Measurements from ENCODE around the gene DFFB. TPM values are rescaled to one million over a fixed set of nuclear protein-coding genes. Genes with fewer than 3 reads are reported as not detected.

Gene DFFB
- total RNA-seq, 1 experiment from 2014 or later: 7.6 TPM

DNA sequence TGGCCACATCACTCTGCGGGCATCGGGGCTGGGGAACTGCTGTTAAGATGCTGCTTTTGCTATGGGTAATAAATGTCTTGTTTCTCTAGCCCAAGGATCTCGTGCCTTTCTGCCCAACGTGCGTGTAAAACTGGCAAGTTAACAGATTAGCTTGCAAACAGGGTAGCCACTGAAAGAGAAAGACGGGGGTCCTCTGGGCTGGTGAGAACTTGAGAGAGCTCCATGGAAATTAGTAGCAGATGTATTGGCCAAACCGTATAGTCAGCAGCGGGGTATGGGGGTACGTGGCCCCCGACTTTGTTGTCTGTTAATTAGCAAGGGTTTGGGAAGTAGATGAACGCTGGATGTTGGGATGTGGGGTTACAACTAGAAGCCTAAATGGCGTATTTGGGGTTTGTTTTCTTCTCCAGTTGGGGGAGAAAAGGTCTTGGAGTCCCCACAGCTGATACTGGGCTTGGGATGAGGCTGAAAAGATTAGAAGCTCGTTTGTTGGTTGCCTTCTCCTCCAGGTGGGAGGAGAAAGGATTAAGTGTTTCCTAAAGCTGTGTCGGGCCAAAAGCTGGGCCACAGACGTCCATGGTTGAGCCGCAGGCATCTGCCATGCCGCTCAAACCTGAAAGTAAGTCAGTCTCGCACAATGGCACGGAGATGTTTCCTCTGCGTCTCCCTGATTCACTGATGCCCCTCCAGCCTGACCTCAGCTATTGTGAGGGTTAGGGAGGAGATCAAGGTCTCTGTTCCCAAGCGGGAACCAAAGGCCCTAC lies 75.1 kb downstream of the DFFB start:
- in situ Hi-C loops (cut with HindIII; ENCODE audit: low sequenced_read_pairs): no loop called here

More for the DNA sequence above, 75.1 kb downstream of the DFFB start:
- no peak for DNase-seq (ENCODE audit: low spot score)

Other genes starting within 250 kb of the DFFB start
- gene MEGF6, start 246.0 kb upstream of the DFFB start, total RNA-seq (2014; rRNA removed; shearing (Covaris generic)): 8.1 and 8.7 TPM in 2 replicates
- gene TPRG1L, start 232.5 kb upstream of the DFFB start, total RNA-seq (2014; rRNA removed; shearing (Covaris generic)): 19.2 and 21.7 TPM in 2 replicates
- gene WRAP73, start 207.4 kb upstream of the DFFB start, total RNA-seq (2014; rRNA removed; shearing (Covaris generic)): 34.5 and 40.8 TPM in 2 replicates
- 0.86 and 2.4 TPM in 2 replicates for gene TP73, start 205.0 kb upstream of the DFFB start, total RNA-seq (2014; rRNA removed; shearing (Covaris generic))
- gene CCDC27, start 105.0 kb upstream of the DFFB start, total RNA-seq (2014; rRNA removed; shearing (Covaris generic)): not detected in 2 replicates
- 20.1 and 26.6 TPM in 2 replicates for gene SMIM1, start 84.7 kb upstream of the DFFB start, total RNA-seq (2014; rRNA removed; shearing (Covaris generic))
- gene LRRC47, start 61.0 kb upstream of the DFFB start, total RNA-seq (2014; rRNA removed; shearing (Covaris generic)): 35.4 and 41.8 TPM in 2 replicates
- 6.0 and 17.5 TPM in 2 replicates for gene CEP104, start 265 bp upstream of the DFFB start, total RNA-seq (2014; rRNA removed; shearing (Covaris generic))
- gene C1orf174, start 42.8 kb downstream of the DFFB start, total RNA-seq (2014; rRNA removed; shearing (Covaris generic)): 40.4 and 59.1 TPM in 2 replicates